Testis (tissue), 3 donors: ENCODE results near the gene SVEP1. TPM values are rescaled to one million over a fixed set of nuclear protein-coding genes. Genes with fewer than 3 reads are reported as not detected.

ENCODE experiments used
- DNase-seq: peaks from one replicate; pipeline ENCODE4 v3.0.0-alpha.2; 2019
- H3K27ac ChIP-seq, 2 donors: fragments of 200-600 bp; sonication (generic); one replicate each; pipeline ENCODE4 v1.5.1; 2019
- H3K27me3 ChIP-seq: fragments of 200-600 bp; sonication (generic); one replicate; pipeline ENCODE4 v1.5.1; 2019
- H3K36me3 ChIP-seq: fragments of 200-600 bp; sonication (generic); one replicate; pipeline ENCODE4 v1.5.1; 2017; ENCODE audit warnings: low read depth; ENCODE audit errors: missing control alignments
- H3K4me1 ChIP-seq: fragments of 200-600 bp; sonication (generic); one replicate; pipeline ENCODE4 v1.5.1; 2019
- H3K4me3 ChIP-seq, 2 donors: fragments of 200-600 bp; sonication (generic); one replicate each; pipeline ENCODE4 v1.5.1; 2017 to 2019
- H3K9me3 ChIP-seq: fragments of 200-600 bp; sonication (generic); one replicate; pipeline ENCODE4 v1.5.1; 2017
- CTCF ChIP-seq, 3 experiments: fragments of 450-650 bp in 2 of 3; fragments of 200-600 bp in 1 of 3; sonication (generic) in 1 of 3; IDR thresholded peaks; one replicate each; pipeline ENCODE4 v1.5.1; 2016 to 2019; ENCODE audit warnings: antibody characterized with exemption in 3 of 3, mild to moderate bottlenecking in 2 of 3, moderate library complexity in 1 of 3
- POLR2A ChIP-seq: fragments of 450-650 bp; IDR thresholded peaks from one replicate; pipeline ENCODE4 v1.6.1; 2017; ENCODE audit warnings: antibody characterized with exemption, mild to moderate bottlenecking, moderate library complexity
- WGBS, 2 donors: methylation state at CpG; one replicate each; pipeline ENCODE4 v1.1.5; 2018; 5-methylcytosine and 5-hydroxymethylcytosine counted together
- intact Hi-C: fragments of 100-400 bp; cut with DNase I; formaldehyde crosslinking; loops from one replicate; pipeline ENCODE4 v1.15.1; 2023; ENCODE audit warnings: low total_unique reads
- polyA plus RNA-seq: library from polyadenylated mRNA; stranded (reverse); fragments of 350-450 nt; fragmentation: Illumina TruSeq; extraction: RNeasy Lipid Tissue Mini Kit (QIAGEN cat#74804); gene quantifications from one replicate; pipeline ENCODE4 v1.2.3, GENCODE V29; 2014; ENCODE audit warnings: low read depth, low replicate concordance; ENCODE audit not compliant: insufficient read depth
- total RNA-seq, 2 donors: library from RNA; depleted of rRNA; stranded (reverse); fragments of >200 nt; gene quantifications; one replicate each; pipeline ENCODE4 v1.2.3, GENCODE V29; 2016

Gene SVEP1
- total and polyA plus RNA-seq, 3 donors from 2014 or later, result 4.6 to 7.9 (median 6.9) TPM

DNA sequence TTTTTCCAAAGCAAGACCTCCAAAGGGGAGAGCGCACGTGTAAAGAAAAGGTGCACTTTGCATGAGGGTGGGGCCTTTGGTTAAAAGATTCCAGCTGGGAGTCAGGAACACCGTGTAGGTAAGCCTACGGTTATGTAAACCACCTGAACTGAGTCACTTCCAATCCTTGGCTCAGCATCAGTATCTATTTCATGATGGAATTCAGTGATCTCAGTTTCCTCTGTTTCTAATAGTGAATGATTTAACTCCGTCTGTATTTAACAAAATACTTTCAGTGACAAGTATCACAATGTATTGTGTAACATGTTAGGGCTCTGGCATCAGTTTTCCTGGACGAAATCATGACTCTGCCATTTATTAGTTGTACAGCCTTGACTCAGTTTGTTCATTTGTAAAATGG is 1.3 kb upstream of the SVEP1 start:
- 65 to 78% methylated on average over 6 of the region's 6 CpGs for WGBS, 2 donors
- Histone ChIP-seq H3K27me3 (no peaks in the 10 kb centered on the region), H3K27ac (no peak overlapping the region), H3K4me3 (no peak overlapping the region), H3K4me1 (no peaks in the 10 kb centered on the region), H3K36me3 (no peaks in the 10 kb centered on the region), H3K9me3 (no peaks in the 10 kb centered on the region)
- TF ChIP-seq CTCF (IDR thresholded peaks at IDR 0.05), result no peak
- TF ChIP-seq POLR2A, result no peak
- no peak for DNase-seq
- intact Hi-C loops, result no loop called here

- no peak for TF ChIP-seq POLR2A
- no peak for TF ChIP-seq CTCF (IDR thresholded peaks at IDR 0.05)
- Histone ChIP-seq H3K36me3 (no peaks in the 10 kb centered on the region), H3K9me3 (no peaks in the 10 kb centered on the region), H3K27ac (peak overlapping the region in 1 of 2 donors; percentile 71), H3K4me1 (no peaks in the 10 kb centered on the region), H3K4me3 (peak overlapping the region; percentile 54 to 57), H3K27me3 (no peaks in the 10 kb centered on the region)
- WGBS, 2 donors, result 0 to 2% methylated on average over 9 to 13 of the region's 13 CpGs
- intact Hi-C loops, result no loop called here
- peak; percentile 20 for DNase-seq
Measured at GRCh38 chr9:110579862-110580219, 300 bp upstream of the SVEP1 start.

DNA sequence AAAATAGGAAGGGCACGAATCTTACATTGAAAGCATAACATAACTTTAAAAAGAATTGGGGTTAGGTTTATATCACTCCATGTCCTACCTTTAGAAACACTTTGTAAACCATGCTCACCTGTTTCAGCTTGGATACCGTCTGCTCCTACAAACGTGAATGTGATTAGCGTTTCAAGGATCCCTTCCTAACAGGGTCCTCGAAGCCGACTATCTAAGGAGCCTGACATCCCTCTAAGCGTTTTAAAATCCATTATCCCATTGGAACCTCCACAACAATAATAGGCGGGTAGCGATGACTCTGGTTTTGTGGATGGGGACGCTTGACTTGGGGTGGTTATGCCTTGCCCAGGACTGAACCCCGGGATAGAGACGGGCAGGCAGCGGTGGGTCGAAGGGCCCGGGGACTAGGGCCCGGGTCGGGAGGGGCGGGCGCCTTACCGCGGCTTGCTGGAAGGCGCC is 937 bp downstream of the SVEP1 start:
- 10 to 21% methylated on average over 12 to 22 of the region's 22 CpGs for WGBS, 2 donors
- Histone ChIP-seq H3K27ac (peak overlapping the region in 1 of 2 donors; percentile 71), H3K9me3 (no peaks in the 10 kb centered on the region), H3K4me1 (no peaks in the 10 kb centered on the region), H3K4me3 (peak overlapping the region; percentile 54 to 57), H3K27me3 (no peaks in the 10 kb centered on the region), H3K36me3 (no peaks in the 10 kb centered on the region)
- intact Hi-C loops, result no loop called here
- TF ChIP-seq POLR2A (no peak), CTCF (IDR thresholded peaks at IDR 0.05) (no peak)
- DNase-seq, result no peak

GRCh38 chr9:110575945-110576344 is 3.6 kb downstream of the SVEP1 start:
- Histone ChIP-seq H3K4me3 (no peak overlapping the region), H3K36me3 (no peaks in the 10 kb centered on the region), H3K9me3 (no peaks in the 10 kb centered on the region), H3K27me3 (no peaks in the 10 kb centered on the region), H3K4me1 (no peaks in the 10 kb centered on the region), H3K27ac (no peak overlapping the region)
- DNase-seq, result no peak
- TF ChIP-seq POLR2A (no peak), CTCF (IDR thresholded peaks at IDR 0.05) (no peak)
- intact Hi-C loops, result no loop called here

DNA sequence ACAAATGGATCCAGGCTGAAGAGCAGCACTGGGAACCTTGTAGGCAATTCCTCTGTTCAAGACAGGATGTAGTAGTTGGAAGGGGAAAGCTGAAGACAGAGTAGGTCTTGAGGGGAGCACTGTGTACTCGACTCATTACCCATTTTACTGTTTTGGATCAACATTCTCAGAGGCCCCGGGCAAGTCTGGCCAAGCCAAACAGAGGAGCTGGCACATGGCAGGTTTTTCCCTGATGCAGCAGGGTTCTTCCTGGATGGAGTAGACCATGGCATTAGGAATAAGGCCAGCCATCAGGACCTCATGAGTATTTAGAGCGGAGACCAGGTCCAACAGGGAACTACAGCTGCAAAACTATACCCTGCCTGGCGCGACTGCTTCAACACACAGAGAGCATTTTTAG is 4.4 kb downstream of the SVEP1 start:
- intact Hi-C loops, result no loop called here

More for the DNA sequence above, 4.4 kb downstream of the SVEP1 start:
- TF ChIP-seq CTCF (IDR thresholded peaks at IDR 0.05) (no peak), POLR2A (no peak)
- H3K27me3 ChIP-seq, result no peaks in the 10 kb centered on the region
- H3K4me3 ChIP-seq, result no peak overlapping the region
- no peaks in the 10 kb centered on the region for H3K4me1 ChIP-seq
- 47 to 53% methylated on average over 5 of the region's 5 CpGs for WGBS, 2 donors
- H3K9me3 ChIP-seq, result no peaks in the 10 kb centered on the region
- H3K27ac ChIP-seq, result no peak overlapping the region
- no peaks in the 10 kb centered on the region for H3K36me3 ChIP-seq
- DNase-seq, result no peak
